AG08395 (cell line): ENCODE measurements around the gene RAPGEF1.
A peak's percentile ranks its signal among the peaks of the same experiment; 100 is the strongest.
"Not testable (repeated sequence)": the region's sequence is repeated elsewhere in the genome, so short reads cannot be mapped to it uniquely, and the experiment has no call there.

Experiments
- DNase-seq: peaks from one replicate; pipeline ENCODE4 v3.0.0; 2012; ENCODE audit warnings: mixed read lengths, low spot score

RAPGEF1 gene

GRCh38 chr9:131690941-131691573 lies 48.8 kb downstream of the RAPGEF1 start:
- no peak for DNase-seq

- DNase-seq, result no peak
Observed at GRCh38 chr9:131690462-131690861, 49.4 kb downstream of the RAPGEF1 start.

GRCh38 chr9:131688377-131688776 lies 51.5 kb downstream of the RAPGEF1 start:
- DNase-seq, result no peak

- no peak for DNase-seq
Observed at GRCh38 chr9:131685753-131686706, 53.8 kb downstream of the RAPGEF1 start.

GRCh38 chr9:131683094-131683493 lies 56.8 kb downstream of the RAPGEF1 start:
- DNase-seq, result not testable (repeated sequence)

- no peak for DNase-seq
Observed at GRCh38 chr9:131682261-131682660, 57.6 kb downstream of the RAPGEF1 start.

- DNase-seq, result not testable (repeated sequence)
Observed at GRCh38 chr9:131681826-131682225, 58.0 kb downstream of the RAPGEF1 start.

GRCh38 chr9:131681108-131681507 lies 58.8 kb downstream of the RAPGEF1 start:
- DNase-seq, result not testable (repeated sequence)

- no peak for DNase-seq
Observed at GRCh38 chr9:131679261-131680020, 60.4 kb downstream of the RAPGEF1 start.

- peak; percentile 97 for DNase-seq
Observed at GRCh38 chr9:131678499-131679111, 61.3 kb downstream of the RAPGEF1 start.

- DNase-seq, result peak; percentile 79
Observed at GRCh38 chr9:131677444-131678180, 62.3 kb downstream of the RAPGEF1 start.

GRCh38 chr9:131677049-131677443 lies 62.8 kb downstream of the RAPGEF1 start:
- DNase-seq, result no peak

- DNase-seq, result no peak
Observed at GRCh38 chr9:131676431-131676972, 63.4 kb downstream of the RAPGEF1 start.

- DNase-seq, result no peak
Observed at GRCh38 chr9:131675437-131676022, 64.3 kb downstream of the RAPGEF1 start.

GRCh38 chr9:131674425-131675421 lies 65.2 kb downstream of the RAPGEF1 start:
- no peak for DNase-seq

GRCh38 chr9:131673531-131673930 lies 66.3 kb downstream of the RAPGEF1 start:
- DNase-seq, result no peak

GRCh38 chr9:131673068-131673467 lies 66.8 kb downstream of the RAPGEF1 start:
- no peak for DNase-seq

GRCh38 chr9:131672451-131672850 lies 67.4 kb downstream of the RAPGEF1 start:
- no peak for DNase-seq

- no peak for DNase-seq
Observed at GRCh38 chr9:131671133-131671520, 68.7 kb downstream of the RAPGEF1 start.
